ENCODE data around the gene POFUT1.
"Not testable (repeated sequence)": the region's sequence is repeated elsewhere in the genome, so short reads cannot be mapped to it uniquely, and the experiment has no call there.

POFUT1 gene

DNA sequence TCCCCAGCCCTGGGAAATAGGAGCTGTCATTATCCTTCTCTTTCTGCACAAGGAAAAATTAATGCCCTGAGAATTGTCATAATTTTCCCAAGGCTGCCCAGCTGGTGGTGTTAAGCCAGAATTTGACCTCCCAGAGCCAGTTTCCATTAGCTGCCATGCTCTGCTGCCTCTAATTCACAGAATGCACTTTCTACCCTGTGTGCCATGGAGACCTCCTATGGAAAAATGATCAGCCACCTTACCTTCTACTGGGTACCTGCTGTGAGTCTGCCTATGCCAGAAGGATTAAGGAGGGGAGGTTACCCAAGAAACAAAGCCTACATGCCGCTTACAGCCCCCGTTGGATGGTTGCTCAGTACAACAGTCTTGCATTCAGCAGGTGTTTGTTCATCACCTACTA is 29.1 kb downstream of the POFUT1 start:
- FAIRE-seq, result no peak

DNA sequence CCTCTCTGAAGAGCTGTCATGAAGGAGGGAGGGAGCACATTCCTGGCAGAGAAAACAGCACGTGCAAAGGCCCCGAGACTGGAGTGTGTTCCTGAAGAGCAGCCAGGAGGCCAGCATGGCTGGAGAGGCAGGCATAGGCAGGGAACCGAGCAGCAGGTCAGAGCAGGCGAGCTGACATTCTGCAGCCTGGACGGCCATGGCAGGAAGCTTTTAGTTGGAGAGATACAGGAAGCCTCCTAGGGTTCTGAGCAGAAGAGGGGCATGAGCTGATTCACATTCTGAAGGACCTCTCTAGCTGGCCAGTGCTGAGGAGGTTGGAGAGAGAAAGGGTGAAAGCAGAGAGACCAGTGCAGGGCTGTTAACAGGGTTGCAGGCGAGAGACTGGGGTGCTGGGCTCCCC is 29.7 kb downstream of the POFUT1 start:
- FAIRE-seq, result no peak

DNA sequence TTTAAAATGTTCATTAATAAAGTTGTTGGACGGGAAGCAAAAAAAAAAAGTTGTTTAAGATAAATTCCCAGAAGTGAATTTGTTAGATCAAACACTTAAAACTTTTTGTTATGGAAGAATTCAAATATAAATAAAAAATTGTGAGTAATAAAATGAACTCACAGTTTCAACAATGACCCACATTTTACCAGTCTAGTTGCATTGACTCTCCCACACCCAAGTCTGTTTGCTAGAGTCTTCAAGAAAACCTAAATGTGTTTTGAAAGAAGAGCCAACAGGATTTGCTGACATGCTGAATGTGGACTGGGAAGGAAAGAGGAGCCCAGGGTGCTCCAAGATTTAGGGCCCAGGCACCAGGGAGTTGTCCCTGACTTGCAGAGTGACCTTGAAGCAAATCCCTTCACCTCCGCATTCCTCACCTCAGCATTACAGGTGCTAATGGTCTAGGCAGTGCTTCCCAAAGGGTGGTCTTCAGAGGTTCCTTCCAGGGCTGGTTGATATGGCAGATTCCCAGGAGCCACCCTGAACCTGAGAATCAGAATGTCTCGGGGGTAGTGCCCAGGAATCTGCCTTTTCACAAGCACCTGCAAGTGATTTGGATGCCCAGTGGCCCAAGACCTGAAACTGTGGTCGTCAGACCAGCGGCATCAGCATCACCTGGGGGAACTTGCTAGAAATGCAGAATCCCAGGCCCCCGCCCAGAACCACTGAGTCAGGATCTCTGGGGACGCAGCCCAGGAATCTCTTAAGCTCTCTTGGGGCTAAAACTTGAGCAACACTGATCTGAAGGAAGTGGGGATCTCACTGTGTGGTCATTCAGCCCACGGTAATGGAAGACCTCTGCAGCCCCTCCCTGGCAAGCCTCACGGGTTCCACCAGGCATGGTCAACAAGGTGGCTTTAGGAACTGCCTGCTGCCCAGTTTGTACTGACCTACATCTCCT is 31.1 kb downstream of the POFUT1 start:
- FAIRE-seq, result no peak

DNA sequence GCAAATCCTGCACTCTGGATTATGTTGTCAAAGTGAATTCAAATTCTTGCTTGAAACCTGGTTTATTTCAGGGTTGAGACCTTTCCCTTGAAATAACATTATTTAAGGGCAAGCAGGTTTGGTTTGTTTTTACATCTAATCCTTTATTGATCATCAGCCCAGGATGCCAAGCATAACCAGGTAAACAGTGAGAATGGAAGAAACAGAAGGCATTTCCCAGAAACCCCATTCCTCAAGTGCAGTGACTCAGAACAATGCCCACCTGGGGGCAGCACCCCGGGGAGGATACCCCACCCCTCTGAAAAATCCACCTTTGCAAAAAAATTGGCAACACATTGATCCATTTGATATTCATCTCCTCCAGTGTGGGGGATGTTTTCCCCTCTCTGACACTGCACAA is 32.5 kb downstream of the POFUT1 start:
- FAIRE-seq, result no peak

DNA sequence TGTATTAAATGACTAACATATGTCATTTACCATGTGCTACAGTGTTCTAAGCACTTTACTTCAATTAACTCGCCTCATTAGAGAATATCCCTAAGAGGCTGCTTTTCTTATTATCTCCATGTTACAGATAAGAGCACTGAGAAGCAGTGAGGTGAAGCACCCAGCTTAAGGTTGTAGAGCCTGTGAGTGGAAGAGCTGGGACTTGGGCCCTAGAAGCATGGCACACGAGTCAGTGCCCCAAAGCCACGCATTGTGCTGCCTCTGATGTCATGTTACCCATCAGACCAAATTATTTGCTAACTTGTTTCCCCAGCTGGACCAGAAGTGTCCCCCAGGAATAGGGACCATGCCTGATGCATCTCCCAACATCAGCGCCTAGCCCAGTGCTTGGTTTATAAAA is 34.1 kb downstream of the POFUT1 start:
- no peak for FAIRE-seq

DNA sequence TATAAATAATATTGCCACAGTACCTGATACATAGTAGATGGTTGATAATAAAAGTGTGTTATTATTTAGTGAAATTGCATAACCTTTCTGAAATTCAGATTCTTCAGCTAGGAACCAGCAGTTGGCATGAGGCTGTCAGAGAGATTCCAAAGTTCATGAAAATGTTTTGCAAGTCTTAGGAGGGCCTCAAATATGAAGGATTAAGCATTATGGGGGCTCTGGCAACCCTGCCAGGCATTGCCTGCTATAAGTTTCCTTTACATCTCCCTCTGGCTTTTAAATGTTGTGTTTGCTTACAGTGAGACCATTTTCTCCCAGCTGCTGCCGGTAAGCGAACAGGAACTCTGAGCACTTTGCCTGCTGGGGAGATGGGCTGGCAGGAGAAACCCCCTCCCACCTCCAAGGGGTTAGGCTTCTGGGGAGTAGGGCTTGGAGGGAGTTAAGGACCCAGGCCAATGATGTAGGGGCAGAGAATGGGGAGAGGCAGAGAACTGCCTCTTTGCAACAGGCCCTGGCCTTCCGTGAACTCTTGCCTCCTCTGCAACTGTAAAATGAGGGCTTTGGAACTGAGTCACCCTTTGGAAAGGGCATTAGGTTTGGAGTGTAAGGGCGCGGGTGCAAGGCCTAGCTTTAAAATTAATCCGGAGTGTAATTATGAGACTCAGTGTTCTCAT is 36.6 kb downstream of the POFUT1 start:
- no peak for FAIRE-seq

DNA sequence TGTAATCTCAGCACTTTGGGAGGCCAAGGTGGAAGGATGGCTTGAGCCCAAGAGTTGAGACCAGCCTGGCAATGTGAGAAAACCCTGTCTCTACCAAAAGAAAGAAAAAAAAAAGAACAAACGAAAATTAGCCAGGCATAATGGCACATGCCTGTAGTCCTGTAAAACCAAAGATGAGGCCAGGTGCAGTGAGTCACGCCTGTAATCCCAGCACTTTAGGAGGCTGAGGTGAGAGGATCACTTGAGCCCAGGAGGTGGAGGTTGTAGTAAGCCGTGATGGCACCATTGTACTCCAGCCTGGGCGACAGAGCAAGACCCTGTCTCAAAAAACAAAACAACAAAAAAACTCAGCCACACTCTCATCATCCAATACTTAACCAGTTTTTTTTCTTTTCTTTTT is 37.3 kb downstream of the POFUT1 start:
- no peak for FAIRE-seq

DNA sequence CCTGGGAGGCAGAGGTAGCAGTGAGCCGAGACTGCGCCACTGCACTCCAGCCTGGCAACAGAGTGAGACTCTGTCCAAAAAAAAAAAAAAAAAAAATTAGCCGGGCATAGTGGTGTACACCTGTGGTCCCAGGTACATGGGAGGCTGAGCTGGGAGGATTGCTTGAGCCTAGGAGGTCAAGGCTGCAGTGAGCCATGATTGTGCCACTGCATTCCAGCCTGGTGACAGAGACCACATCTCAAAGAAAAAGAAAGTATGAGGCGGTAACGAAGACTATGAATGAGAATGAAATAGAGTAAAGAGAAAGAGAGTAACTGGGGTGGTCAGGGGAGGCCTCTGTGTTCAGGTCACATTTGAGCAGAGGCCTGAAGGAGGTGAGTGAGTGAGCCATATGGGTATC is 38.5 kb downstream of the POFUT1 start:
- FAIRE-seq, result not testable (repeated sequence)

DNA sequence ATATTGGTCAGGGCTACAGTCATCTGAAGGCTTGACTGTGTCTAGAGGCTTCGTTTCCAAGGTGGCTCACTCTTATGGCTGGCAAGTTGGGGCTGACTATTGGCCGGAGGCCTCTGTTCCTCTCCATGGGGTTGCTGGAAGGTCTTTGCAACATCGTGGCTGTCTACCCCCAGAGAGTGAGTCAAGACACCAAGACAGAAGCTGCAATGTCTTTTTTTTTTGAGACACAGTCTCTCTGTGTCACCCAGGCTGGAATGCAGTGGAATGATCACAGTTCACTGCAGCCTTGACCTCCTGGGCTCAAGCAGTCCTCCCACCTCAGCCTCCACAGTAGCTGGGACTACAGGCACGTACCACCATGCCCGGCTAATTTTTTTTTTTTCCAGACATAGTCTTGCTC is 40.4 kb downstream of the POFUT1 start:
- FAIRE-seq, result no peak

DNA sequence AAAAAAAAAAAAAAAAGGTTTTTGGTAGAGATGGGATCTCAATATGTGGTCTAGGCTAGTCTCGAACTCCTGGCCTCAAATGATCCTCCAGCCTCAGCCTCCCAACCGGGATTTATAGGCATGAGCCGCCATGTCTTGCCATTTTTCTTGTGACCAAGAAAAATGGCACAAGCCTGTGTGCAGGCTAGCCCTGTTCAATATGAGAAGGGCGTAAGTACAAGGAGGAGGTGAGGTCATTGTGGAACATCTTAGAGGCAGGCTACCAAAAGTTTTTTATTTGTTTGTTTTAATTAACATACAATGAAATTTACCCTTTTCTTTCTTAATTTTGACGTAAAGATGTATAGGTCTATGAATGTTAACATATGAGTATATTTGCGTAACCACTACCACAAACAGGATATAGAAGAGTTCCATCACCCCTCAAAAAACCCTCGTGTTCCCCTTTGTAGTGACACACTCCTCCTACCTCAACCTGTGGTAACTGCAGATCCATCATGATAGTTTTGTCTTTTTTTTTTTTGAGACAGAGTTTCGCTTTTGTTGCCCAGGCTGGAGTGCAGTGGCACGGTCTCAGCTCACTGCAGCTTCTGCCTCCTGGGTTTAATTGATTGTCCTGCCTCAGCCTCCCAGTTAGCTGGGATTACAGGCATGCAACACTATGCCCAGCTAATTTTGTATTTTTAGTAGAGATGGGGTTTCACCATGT is 41.5 kb downstream of the POFUT1 start:
- FAIRE-seq, result no peak

DNA sequence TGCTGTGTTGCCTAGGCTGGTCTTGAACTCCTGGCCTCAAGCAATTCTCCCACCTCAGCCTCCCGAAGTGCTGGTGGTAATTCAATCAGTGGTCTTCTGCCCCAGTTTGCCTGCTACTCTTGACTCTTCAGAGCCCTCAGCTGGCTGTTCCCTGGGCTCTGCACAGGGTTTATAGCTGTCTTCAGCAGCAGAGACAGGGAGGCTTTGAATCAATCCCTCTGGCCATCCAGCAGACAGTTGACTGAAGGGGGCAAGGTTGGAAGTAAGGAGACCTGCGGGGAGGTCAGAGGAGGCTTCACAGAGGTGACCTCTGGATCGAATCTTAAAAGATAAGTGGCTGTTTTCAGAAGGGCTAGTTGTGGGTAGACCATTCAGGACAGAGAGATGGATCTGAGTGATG is 43.8 kb downstream of the POFUT1 start:
- no peak for FAIRE-seq

DNA sequence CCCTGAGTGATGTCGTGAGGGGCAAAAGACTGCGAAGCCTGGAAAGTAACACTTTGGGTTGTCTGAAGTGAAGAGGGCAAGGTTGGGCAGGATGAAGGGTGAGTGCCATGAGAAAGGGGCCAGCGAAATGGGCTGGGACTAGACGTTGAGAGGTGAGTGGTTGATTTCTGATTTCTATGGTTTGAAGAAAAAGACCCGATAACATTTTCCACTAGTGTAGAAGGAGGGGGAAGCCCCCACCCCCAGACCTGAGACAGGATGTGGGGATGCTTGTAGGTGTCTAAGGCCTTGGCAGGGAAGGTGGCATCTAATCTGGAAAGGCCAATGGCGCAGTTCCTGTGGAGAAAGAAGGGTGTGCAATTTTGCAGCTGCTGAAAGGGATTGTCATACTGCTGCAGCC is 44.5 kb downstream of the POFUT1 start:
- no peak for FAIRE-seq

DNA sequence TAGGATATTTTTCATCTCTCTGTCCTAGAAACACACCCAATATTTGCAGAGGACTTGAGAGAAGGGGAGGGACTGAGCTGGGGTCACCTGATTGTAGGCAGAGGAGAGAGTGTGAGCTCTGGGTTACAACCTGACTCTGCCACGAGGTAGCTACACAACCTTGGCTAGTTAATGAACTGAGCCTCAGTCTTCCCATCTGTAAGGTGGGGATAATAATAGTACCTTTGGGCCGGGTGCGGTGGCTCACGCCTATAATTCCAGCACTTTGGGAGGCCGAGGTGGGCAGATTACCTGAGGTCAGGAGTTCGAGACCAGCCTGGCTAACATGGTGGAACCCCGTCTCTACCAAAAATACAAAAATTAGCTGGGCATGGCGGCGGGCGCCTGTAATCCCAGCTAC is 53.3 kb downstream of the POFUT1 start:
- not testable (repeated sequence) for FAIRE-seq

DNA sequence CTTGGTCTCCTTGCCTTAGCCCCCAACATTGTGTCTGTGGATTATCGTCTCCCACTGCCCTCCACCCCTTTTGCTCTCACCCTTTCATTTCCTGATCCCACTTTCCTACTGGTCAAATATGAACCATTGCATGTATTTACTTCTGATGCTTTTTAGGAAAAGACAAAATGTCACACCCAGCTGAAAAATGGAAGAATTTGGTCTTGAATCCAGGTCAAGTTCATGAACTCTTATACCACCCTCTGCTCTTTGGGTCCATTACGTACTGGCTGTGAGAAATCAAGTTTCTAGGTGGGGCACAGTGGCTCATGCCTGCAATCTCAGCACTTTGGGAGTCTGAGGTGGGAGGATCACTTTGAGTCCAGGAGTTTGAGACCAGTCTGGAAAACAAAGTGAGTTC is 54.0 kb downstream of the POFUT1 start:
- FAIRE-seq, result no peak

DNA sequence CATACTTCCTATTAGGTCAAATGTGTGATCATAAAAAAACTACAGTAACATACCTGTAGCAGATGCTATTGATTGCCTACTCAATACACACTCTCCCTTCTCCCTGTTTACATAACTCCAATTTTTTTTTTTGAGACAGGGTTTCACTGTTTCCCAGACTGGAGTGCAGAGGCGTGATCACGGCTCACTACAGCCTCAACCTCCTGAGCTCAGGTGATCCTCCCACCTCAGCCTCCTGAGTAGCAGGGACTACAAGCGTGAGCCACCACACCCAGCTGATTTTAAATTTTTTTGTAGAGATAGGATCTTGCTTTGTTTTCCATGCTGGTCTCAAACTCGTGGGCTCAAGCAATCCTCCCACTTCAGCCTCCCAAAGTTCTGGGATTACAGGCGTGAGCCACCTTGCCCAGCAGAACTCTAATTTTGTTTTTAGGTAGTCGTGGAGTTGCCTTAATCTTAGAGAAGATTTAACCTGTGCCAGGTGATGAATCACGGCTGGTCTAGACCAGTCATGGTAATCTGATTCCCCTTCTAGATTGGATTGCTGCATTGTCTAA is 55.8 kb downstream of the POFUT1 start:
- no peak for FAIRE-seq

DNA sequence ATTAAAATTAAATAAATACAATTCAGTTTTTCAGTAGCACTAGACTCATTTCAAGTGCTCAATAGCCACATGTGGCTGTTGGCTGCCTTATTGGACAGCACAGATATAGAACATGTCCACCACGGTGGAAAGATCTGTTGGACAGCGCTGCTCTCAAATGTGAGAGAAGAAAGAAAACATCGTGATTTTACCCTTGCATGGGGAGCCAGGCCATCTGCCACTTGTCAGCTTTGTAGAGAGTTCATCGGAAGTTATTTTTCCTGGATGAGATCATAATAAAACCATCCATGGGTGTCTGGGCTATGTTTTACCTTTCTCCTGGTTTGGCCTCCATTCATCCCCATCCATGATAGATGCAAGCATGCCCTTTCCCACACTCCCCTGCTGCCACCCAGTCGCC is 63.9 kb downstream of the POFUT1 start:
- FAIRE-seq, result no peak

DNA sequence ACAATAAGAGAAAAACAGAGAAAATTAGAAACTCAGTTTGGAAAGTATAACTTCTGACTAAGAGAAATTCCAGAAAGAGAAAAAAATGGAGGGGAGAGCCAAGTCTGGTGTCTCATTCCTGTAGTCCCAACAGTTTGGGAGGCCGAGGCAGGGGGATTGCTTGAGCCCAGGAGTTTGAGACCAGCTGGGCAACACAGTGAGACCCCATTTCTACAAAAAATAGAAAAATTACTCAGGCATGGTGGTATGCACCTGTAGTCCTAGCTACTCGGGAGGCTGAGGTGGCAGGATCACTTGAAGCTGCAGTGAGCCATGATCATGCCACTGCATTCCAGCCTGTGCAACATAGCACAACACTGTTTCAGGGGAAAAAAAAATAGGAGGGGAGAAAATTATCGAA is 66.7 kb downstream of the POFUT1 start:
- no peak for FAIRE-seq

DNA sequence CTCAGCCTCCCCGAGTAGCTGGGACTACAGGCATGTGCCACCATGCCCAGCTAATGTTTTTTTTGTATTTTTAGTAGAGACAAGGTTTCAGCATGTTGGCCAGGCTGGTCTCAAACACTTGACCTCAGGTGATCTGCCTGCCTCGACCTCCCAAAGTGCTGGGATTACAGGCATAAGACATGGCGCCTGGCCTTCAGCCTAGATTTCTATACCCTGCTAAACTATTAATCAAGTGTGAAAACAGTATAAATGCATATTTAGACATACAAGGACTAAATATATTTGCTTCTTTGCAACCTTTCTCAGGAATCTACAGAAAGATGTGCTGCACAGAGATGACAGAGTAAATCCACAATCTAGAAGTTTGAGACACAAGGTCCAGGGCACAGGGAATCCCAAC is 67.5 kb downstream of the POFUT1 start:
- FAIRE-seq, result not testable (repeated sequence)

DNA sequence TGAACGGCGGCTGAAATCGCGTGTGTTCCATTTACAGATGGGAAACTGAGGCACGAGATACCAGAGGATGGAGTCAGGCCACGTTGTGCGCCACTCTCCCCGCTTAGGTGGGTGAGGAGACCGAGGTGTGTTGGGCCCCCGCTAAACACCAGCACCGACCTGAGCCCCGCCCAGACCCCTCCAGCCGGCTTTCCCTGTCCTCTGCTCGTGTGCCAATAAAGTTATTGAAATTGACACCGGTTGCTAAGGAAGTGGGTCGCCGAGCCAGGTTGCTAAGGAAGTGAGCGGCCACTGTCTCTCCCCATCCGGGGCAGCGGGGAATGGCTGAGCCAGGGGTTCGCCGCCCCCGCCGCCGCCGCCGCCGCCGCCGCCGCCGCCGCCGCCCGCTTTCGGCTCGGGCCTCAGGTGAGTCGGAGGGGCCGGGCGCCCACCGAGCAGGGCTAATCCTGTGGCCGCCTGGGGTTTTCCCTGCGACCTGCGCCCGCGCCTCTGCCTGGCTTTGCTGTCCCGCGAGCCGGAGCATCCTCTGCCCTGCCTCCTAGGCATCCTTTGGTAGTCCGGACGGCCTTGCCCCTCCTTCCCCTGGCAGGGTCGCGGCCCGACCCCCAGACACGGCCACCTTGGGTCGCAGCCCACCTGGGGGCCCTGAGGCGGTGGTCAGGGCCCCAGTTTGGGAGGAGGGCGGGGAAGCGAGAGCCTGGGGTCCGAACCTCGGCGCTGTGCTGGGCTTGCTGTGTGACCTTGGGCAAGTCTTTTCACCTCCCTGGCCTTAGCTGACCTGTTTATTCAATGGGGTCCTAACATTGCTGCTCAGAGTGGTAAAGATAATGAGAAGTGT is 69.9 kb downstream of the POFUT1 start, which contains the start of gene KIF3B:
Gene KIF3B, plus strand, starts transcription at position 291 of the 838 bp plus-strand sequence. CDS start 32,127 bp downstream, outside the sequence.
- FAIRE-seq, result no peak

DNA sequence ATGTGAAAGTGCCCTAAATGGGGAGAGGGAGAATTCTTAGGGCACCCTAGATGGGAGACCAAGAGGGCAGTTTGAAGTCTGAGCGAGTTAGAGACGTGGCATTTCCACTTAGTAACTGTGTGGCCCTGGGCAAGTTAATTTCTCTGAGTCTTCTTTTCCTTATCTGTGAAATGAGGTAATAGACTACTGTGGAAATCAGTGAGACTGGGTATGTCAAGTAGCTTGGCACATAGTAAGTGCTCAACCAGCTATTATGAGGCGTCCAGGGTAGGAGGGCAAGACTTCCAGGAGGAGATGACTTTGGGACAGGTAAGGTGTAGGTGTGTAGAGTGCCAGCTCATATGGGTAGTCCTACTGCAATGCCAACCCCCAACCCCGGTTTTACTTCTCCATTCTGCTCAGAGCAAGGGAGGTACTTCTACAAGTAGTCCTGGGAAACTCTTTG is 70.5 kb downstream of the POFUT1 start:
- FAIRE-seq, result no peak

DNA sequence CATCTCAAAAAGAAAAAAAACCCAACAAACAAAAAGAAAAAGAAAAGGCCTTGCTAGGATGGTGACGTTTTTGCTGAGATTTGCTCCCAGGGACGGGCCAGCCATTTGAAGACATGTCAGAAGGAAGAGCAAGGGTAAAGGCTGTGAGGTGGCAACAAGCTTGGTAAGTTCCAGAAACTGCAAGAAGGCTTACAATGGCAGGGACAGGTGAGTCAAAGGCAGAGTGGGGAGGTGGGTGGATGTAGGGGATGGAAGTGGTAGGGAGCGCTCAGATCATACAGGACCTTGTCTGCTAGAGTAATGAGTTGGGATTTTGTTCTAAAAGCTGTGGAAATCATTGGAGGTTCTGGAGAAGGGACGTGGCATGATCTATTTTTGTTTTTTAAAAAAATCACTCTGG is 74.0 kb downstream of the POFUT1 start:
- FAIRE-seq, result no peak

DNA sequence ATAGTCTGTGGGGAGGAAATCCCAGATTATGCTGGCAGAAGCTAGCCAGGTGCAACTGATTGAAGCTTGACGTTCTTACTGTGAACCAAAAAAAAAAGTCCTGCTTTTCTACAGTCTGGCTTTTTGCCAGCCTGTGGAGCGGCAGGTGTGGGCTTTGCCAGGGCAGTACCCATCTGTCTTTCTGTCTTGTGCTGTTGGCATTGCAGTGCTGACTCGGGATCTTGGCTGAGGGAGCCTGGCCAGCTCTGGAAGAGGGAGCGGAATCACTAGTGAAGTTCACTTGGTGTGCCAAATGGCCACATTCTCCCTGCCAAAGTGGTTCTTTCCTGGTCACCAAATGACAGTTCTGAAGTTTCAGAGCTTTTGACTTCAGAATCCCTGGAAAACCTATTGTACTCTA is 74.8 kb downstream of the POFUT1 start:
- FAIRE-seq, result no peak
